Measurements from ENCODE around the gene FOSL2. TPM values are rescaled to one million over a fixed set of nuclear protein-coding genes. Genes with fewer than 3 reads are reported as not detected.

Gene FOSL2
- polyA plus RNA-seq, 1 donor (not counting 4 experiments of a cell fraction or from before 2014, with no cell fraction given) = 24.1 TPM

GRCh38 chr2:28375236-28375635 is 17.4 kb upstream of the FOSL2 start:
- dilution Hi-C loops (cut with MboI; ENCODE audit: extremely low pct_ligation_motif_present, low sequenced_read_pairs) = no loop called here
- Histone ChIP-seq H3K9ac (ENCODE audit: control insufficient read depth, extremely low read depth, insufficient read depth, low read length) (no peak overlapping the region), H4K20me1 (ENCODE audit: control insufficient read depth, extremely low read depth, insufficient read depth, low read length) (no peaks in the 10 kb centered on the region), H3K4me2 (ENCODE audit: control insufficient read depth, extremely low read depth, insufficient read depth, low read depth, low read length) (no peak overlapping the region), H3K9me1 (ENCODE audit: control insufficient read depth, extremely low read depth, insufficient read depth, low read length) (no peaks in the 10 kb centered on the region), H3K36me3 (ENCODE audit: control insufficient read depth in 2 of 2, extremely low read depth in 1 of 2, insufficient read depth in 2 of 2, low read length in 2 of 2) (no peaks in the 10 kb centered on the region), H3K4me3 (ENCODE audit: control insufficient read depth in 2 of 3, extremely low read depth in 1 of 3, insufficient read depth in 2 of 3, low read depth in 1 of 3, low read length in 3 of 3) (no peak overlapping the region), H3K9me3 (ENCODE audit: control insufficient read depth, low read depth, low read length) (no peaks in the 10 kb centered on the region), H2AFZ (ENCODE audit: control insufficient read depth, low read length) (no peak overlapping the region), H3K4me1 (ENCODE audit: control insufficient read depth, extremely low read depth, insufficient read depth, low read length) (peaks cover 30% of the 10 kb centered on the region), H3K27me3 (ENCODE audit: control insufficient read depth, extremely low read depth, insufficient read depth, low read length) (no peaks in the 10 kb centered on the region), H3K79me2 (ENCODE audit: control insufficient read depth, insufficient read depth, low read length) (no peaks in the 10 kb centered on the region), H3K27ac (ENCODE audit: control insufficient read depth, insufficient read depth, low read length) (no peak overlapping the region)
- DNase-seq (ENCODE audit: low read depth, low spot score) (no peak), FAIRE-seq (no peak)
- TF ChIP-seq CTCF (optimal IDR thresholded peaks at IDR 0.05 in 1 of 3, IDR thresholded peaks at IDR 0.05 in 1 of 3, conservative IDR thresholded peaks at IDR 0.05 in 1 of 3; ENCODE audit: extremely low read depth in 1 of 3, insufficient read depth in 2 of 3, low read length in 3 of 3) (no peak), EZH2 (IDR thresholded peaks at IDR 0.05; ENCODE audit: low read length) (no peak)

GRCh38 chr2:28375742-28376631 is 16.7 kb upstream of the FOSL2 start:
- DNase-seq (ENCODE audit: low read depth, low spot score) (no peak), FAIRE-seq (no peak)
- no peaks in the 10 kb centered on the region for H4K20me1 ChIP-seq (ENCODE audit: control insufficient read depth, extremely low read depth, insufficient read depth, low read length)
- H2AFZ ChIP-seq (ENCODE audit: control insufficient read depth, low read length) = no peak overlapping the region
- no peaks in the 10 kb centered on the region for H3K79me2 ChIP-seq (ENCODE audit: control insufficient read depth, insufficient read depth, low read length)
- no peak overlapping the region for H3K4me2 ChIP-seq (ENCODE audit: control insufficient read depth, extremely low read depth, insufficient read depth, low read depth, low read length)
- H3K27ac ChIP-seq (ENCODE audit: control insufficient read depth, insufficient read depth, low read length) = no peak overlapping the region
- H3K4me3 ChIP-seq (ENCODE audit: control insufficient read depth in 2 of 3, extremely low read depth in 1 of 3, insufficient read depth in 2 of 3, low read depth in 1 of 3, low read length in 3 of 3) = no peak overlapping the region
- H3K36me3 ChIP-seq (ENCODE audit: control insufficient read depth in 2 of 2, extremely low read depth in 1 of 2, insufficient read depth in 2 of 2, low read length in 2 of 2) = no peaks in the 10 kb centered on the region
- dilution Hi-C loops (cut with MboI; ENCODE audit: extremely low pct_ligation_motif_present, low sequenced_read_pairs) = no loop called here
- peaks cover 27% of the 10 kb centered on the region for H3K4me1 ChIP-seq (ENCODE audit: control insufficient read depth, extremely low read depth, insufficient read depth, low read length)
- TF ChIP-seq CTCF (optimal IDR thresholded peaks at IDR 0.05 in 1 of 3, IDR thresholded peaks at IDR 0.05 in 1 of 3, conservative IDR thresholded peaks at IDR 0.05 in 1 of 3; ENCODE audit: extremely low read depth in 1 of 3, insufficient read depth in 2 of 3, low read length in 3 of 3) = no peak
- TF ChIP-seq EZH2 (IDR thresholded peaks at IDR 0.05; ENCODE audit: low read length) = no peak
- H3K9me1 ChIP-seq (ENCODE audit: control insufficient read depth, extremely low read depth, insufficient read depth, low read length) = no peaks in the 10 kb centered on the region
- H3K9ac ChIP-seq (ENCODE audit: control insufficient read depth, extremely low read depth, insufficient read depth, low read length) = no peak overlapping the region
- H3K9me3 ChIP-seq (ENCODE audit: control insufficient read depth, low read depth, low read length) = no peaks in the 10 kb centered on the region
- no peaks in the 10 kb centered on the region for H3K27me3 ChIP-seq (ENCODE audit: control insufficient read depth, extremely low read depth, insufficient read depth, low read length)
